HL-60 (cell line): Measurements from ENCODE around the gene INSM1.

Experiments
- GABPA ChIP-seq: IDR thresholded peaks from 2 replicates; pipeline ENCODE4 v1.6.1; 2012; ENCODE audit warnings: low read depth
- POLR2AphosphoS5 ChIP-seq: IDR thresholded peaks from 2 replicates; pipeline ENCODE4 v1.6.1; 2012; ENCODE audit warnings: low read depth
- REST ChIP-seq: IDR thresholded peaks from 2 replicates; pipeline ENCODE4 v1.6.1; 2012; ENCODE audit warnings: low read depth; ENCODE audit not compliant: insufficient replicate concordance
- TF ChIP-seq, protein P1 (sequence below): IDR thresholded peaks from one replicate; pipeline ENCODE4 v1.5.1; 2011; ENCODE audit warnings: low read length, control low read depth, inconsistent platforms; ENCODE audit not compliant: insufficient read depth

DNA sequence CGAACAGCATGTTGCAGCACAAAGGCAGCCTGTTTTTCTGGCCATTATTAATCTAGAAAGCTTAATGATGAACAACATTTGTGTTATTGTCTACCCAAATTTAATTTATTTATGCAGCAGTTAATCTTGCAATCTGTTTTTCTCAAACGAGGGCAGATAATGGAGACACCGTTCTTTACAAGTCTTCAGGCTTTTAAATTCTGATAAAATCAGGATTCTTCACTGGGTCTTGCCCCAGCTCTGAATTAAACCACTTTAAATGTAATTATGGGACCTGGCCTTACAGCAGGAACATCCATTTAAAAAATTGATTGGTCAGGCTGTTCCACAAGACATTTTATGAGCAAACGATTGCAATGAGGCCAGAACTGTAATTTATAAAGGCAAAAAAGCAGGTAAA lies 26.5 kb upstream of the INSM1 start:
- TF ChIP-seq GABPA (no peak), REST (no peak), POLR2AphosphoS5 (no peak)
- TF ChIP-seq, protein P1, sequence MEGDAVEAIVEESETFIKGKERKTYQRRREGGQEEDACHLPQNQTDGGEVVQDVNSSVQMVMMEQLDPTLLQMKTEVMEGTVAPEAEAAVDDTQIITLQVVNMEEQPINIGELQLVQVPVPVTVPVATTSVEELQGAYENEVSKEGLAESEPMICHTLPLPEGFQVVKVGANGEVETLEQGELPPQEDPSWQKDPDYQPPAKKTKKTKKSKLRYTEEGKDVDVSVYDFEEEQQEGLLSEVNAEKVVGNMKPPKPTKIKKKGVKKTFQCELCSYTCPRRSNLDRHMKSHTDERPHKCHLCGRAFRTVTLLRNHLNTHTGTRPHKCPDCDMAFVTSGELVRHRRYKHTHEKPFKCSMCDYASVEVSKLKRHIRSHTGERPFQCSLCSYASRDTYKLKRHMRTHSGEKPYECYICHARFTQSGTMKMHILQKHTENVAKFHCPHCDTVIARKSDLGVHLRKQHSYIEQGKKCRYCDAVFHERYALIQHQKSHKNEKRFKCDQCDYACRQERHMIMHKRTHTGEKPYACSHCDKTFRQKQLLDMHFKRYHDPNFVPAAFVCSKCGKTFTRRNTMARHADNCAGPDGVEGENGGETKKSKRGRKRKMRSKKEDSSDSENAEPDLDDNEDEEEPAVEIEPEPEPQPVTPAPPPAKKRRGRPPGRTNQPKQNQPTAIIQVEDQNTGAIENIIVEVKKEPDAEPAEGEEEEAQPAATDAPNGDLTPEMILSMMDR: no peak
